SK-N-SH (cell line): ENCODE measurements around the gene HTR3A. TPM values are rescaled to one million over a fixed set of nuclear protein-coding genes. Genes with fewer than 3 reads are reported as not detected.

Experiments used
- CTCF ChIA-PET: fragments of 300-600, 350-600 bp; formaldehyde crosslinking; extraction: SDS; loops from one replicate; lab custom pipeline; 2021; lab: Yijun Ruan, JAX
- POLR2A ChIA-PET: fragments of 350-600 bp; sonication (Branson Sonifier 250); formaldehyde crosslinking; extraction: SDS; loops from one replicate; lab custom pipeline; 2020; ENCODE audit warnings: antibody characterized with exemption, inconsistent platforms; lab: Yijun Ruan, JAX
- DNase-seq: peaks from one replicate; pipeline ENCODE4 v3.0.0; 2012
- H2AFZ ChIP-seq: fragments of 200-600 bp; sonication (generic); 2 replicates; pipeline ENCODE4 v1.8.1; 2016; ENCODE audit warnings: antibody characterized with exemption, mild to moderate bottlenecking, low read depth
- H3F3A ChIP-seq: fragments of 200-600 bp; sonication (generic); replicated peaks from 2 replicates; pipeline ENCODE3; 2016; ENCODE audit warnings: antibody characterized with exemption, mild to moderate bottlenecking; ENCODE audit not compliant: insufficient read depth
- H3K27ac ChIP-seq, 2 experiments: fragments of 200-500 bp in 1 of 2; fragments of 200-600 bp in 1 of 2; sonication (Bioruptor generic) in 1 of 2; sonication (generic), shearing (Covaris generic) in 1 of 2; 2 replicates each; pipeline versions ENCODE4 v1.5.1 to v1.6.1; 2014 to 2016; ENCODE audit warnings: low read depth in 2 of 2, inconsistent platforms in 1 of 2, low read length in 1 of 2, mild to moderate bottlenecking in 1 of 2, mixed read lengths in 1 of 2
- H3K27me3 ChIP-seq: fragments of 200-600 bp; sonication (generic), shearing (Covaris generic); 2 replicates; pipeline ENCODE4 v1.6.1; 2016; ENCODE audit warnings: mixed run types; ENCODE audit not compliant: insufficient read depth
- H3K36me3 ChIP-seq, 2 experiments: fragments of 200-500 bp in 1 of 2; fragments of 200-600 bp in 1 of 2; sonication (Bioruptor generic) in 1 of 2; sonication (generic) in 1 of 2; replicated peaks in 1 of 2; 2 replicates each; pipeline versions ENCODE3 to v1.5.1; 2014 to 2016; ENCODE audit warnings: low read length in 1 of 2, mild to moderate bottlenecking in 1 of 2; ENCODE audit not compliant: insufficient read depth in 2 of 2, control insufficient read depth in 1 of 2
- H3K4me1 ChIP-seq, 2 experiments: fragments of 200-500 bp in 1 of 2; fragments of 200-600 bp in 1 of 2; sonication (Bioruptor generic) in 1 of 2; sonication (generic), shearing (Covaris generic) in 1 of 2; 2 replicates each; pipeline versions ENCODE4 v1.5.1 to v1.6.1; 2014 to 2016; ENCODE audit warnings: low read depth in 1 of 2, low read length in 1 of 2, mixed run types in 1 of 2; ENCODE audit not compliant: insufficient read depth in 2 of 2, control insufficient read depth in 1 of 2
- H3K4me2 ChIP-seq: fragments of 200-600 bp; sonication (generic), shearing (Covaris generic); 2 replicates; pipeline ENCODE4 v1.6.1; 2017; ENCODE audit warnings: mixed run types
- H3K4me3 ChIP-seq, 2 experiments: fragments of 200-500 bp in 1 of 2; fragments of 200-600 bp in 1 of 2; sonication (Bioruptor generic) in 1 of 2; sonication (generic), shearing (Covaris generic) in 1 of 2; 2 replicates each; pipeline versions ENCODE4 v1.5.1 to v1.8.1; 2014 to 2016; ENCODE audit warnings: low read depth in 2 of 2, inconsistent platforms in 1 of 2, low read length in 1 of 2, mild to moderate bottlenecking in 1 of 2, mixed read lengths in 1 of 2, moderate library complexity in 1 of 2
- H3K79me2 ChIP-seq: fragments of 200-600 bp; sonication (generic); 2 replicates; pipeline ENCODE4 v1.8.1; 2017; ENCODE audit warnings: mild to moderate bottlenecking; ENCODE audit not compliant: insufficient read depth
- H3K9ac ChIP-seq: fragments of 200-600 bp; sonication (generic); 2 replicates; pipeline ENCODE4 v1.6.1; 2017; ENCODE audit warnings: mixed run types
- H3K9me2 ChIP-seq: fragments of 200-600 bp; sonication (generic); 2 replicates; pipeline ENCODE4 v1.6.1; 2017; ENCODE audit warnings: mixed run types
- H3K9me3 ChIP-seq: fragments of 200-600 bp; sonication (generic); 2 replicates; pipeline ENCODE4 v1.6.1; 2017; ENCODE audit warnings: mixed run types, mild to moderate bottlenecking, moderate library complexity
- H4K20me1 ChIP-seq: fragments of 200-600 bp; sonication (generic); 2 replicates; pipeline ENCODE4 v1.6.1; 2017; ENCODE audit warnings: mild to moderate bottlenecking, mixed run types; ENCODE audit not compliant: insufficient read depth
- CTCF ChIP-seq: fragments of 200-600 bp; sonication (generic); IDR thresholded peaks from 2 replicates; pipeline ENCODE4 v1.6.1; 2017; ENCODE audit warnings: antibody characterized with exemption, mild to moderate bottlenecking, moderate library complexity
- ELF1 ChIP-seq: IDR thresholded peaks from 2 replicates; pipeline ENCODE4 v1.4.0; 2012
- EP300 ChIP-seq, 2 experiments: IDR thresholded peaks; 2 replicates each; pipeline versions ENCODE4 v1.4.0 to v1.6.1; 2012; ENCODE audit warnings: borderline replicate concordance in 1 of 2, low read depth in 1 of 2, low read length in 1 of 2
- FOSL2 ChIP-seq: IDR thresholded peaks from 2 replicates; pipeline ENCODE4 v1.4.0; 2012; ENCODE audit warnings: low read depth, mild to moderate bottlenecking, moderate library complexity, borderline replicate concordance
- FOXJ3 ChIP-seq: sonication (generic); formaldehyde crosslinking; IDR thresholded peaks from 2 replicates; pipeline ENCODE4 v1.5.1; 2020; ENCODE audit warnings: mild to moderate bottlenecking, missing genetic modification reagents
- FOXM1 ChIP-seq: IDR thresholded peaks from 2 replicates; pipeline ENCODE4 v1.4.0; 2012; ENCODE audit warnings: low read depth, mild to moderate bottlenecking
- MAX ChIP-seq: IDR thresholded peaks from 2 replicates; pipeline ENCODE4 v1.4.0; 2012; ENCODE audit warnings: low read depth
- MEF2A ChIP-seq: IDR thresholded peaks from 2 replicates; pipeline ENCODE4 v1.4.0; 2012; ENCODE audit warnings: low read depth, borderline replicate concordance
- NFIC ChIP-seq: IDR thresholded peaks from 2 replicates; pipeline ENCODE4 v1.4.0; 2012; ENCODE audit warnings: borderline replicate concordance
- NRF1 ChIP-seq: IDR thresholded peaks from 2 replicates; pipeline ENCODE4 v1.6.1; 2012; ENCODE audit warnings: low read depth, mild to moderate bottlenecking, low read length
- POLR2AphosphoS5 ChIP-seq: IDR thresholded peaks from 2 replicates; pipeline ENCODE4 v1.6.1; 2012; ENCODE audit warnings: low read depth, low read length
- RAD21 ChIP-seq: IDR thresholded peaks from 2 replicates; pipeline ENCODE4 v1.6.1; 2012; ENCODE audit warnings: mild to moderate bottlenecking, low read length
- REST ChIP-seq: IDR thresholded peaks from 2 replicates; pipeline ENCODE4 v1.6.1; 2012; ENCODE audit warnings: mild to moderate bottlenecking, low read depth, low read length, moderate library complexity
- RFX5 ChIP-seq: IDR thresholded peaks from 2 replicates; pipeline ENCODE4 v1.6.1; 2012; ENCODE audit warnings: mild to moderate bottlenecking, improper control_type of control experiment, low read length
- RXRA ChIP-seq: IDR thresholded peaks from 2 replicates; pipeline ENCODE4 v1.4.0; 2012; ENCODE audit warnings: low read depth, mild to moderate bottlenecking, borderline replicate concordance
- TAF1 ChIP-seq: IDR thresholded peaks from 2 replicates; pipeline ENCODE4 v1.6.1; 2012; ENCODE audit warnings: low read depth, mild to moderate bottlenecking, low read length, moderate library complexity, borderline replicate concordance
- TCF12 ChIP-seq: IDR thresholded peaks from 2 replicates; pipeline ENCODE4 v1.4.0; 2012
- USF1 ChIP-seq: IDR thresholded peaks from 2 replicates; pipeline ENCODE4 v1.4.0; 2012; ENCODE audit warnings: low read depth, borderline replicate concordance
- ZBTB33 ChIP-seq: IDR thresholded peaks from 2 replicates; pipeline ENCODE4 v1.4.0; 2012; ENCODE audit warnings: low read depth, borderline replicate concordance
- WGBS: methylation state at CpG from one replicate; pipeline ENCODE4 v1.1.6; 2017; ENCODE audit warnings: low lambda C conversion rate; 5-methylcytosine and 5-hydroxymethylcytosine counted together
- polyA plus RNA-seq, 3 experiments: library from polyadenylated mRNA; depleted of rRNA; stranded (reverse); fragments of >200 nt; gene quantifications; 2 replicates each; pipeline ENCODE4 v1.2.3, GENCODE V29; 2012

HTR3A gene
- polyA plus RNA-seq, 1 of the 3 experiments (the other 2 are of a cell fraction) = not detected

GRCh38 chr11:114010931-114011330, 36.0 kb downstream of the HTR3A start (continued):
- no peak for TF ChIP-seq RXRA
- no peak for TF ChIP-seq EP300 (IDR thresholded peaks at IDR 0.05; ENCODE audit: borderline replicate concordance in 1 of 2, low read depth in 1 of 2, low read length in 1 of 2)
- no peak for TF ChIP-seq RAD21
- TF ChIP-seq ELF1 = no peak
- no peak for TF ChIP-seq TCF12

GRCh38 chr11:114011443-114011842, 36.5 kb downstream of the HTR3A start:
- no peak overlapping the region for H3K9ac ChIP-seq
- no peaks in the 10 kb centered on the region for H3K4me1 ChIP-seq
- no peaks in the 10 kb centered on the region for H4K20me1 ChIP-seq
- H3K9me2 ChIP-seq = no peaks in the 10 kb centered on the region
- WGBS = 38% methylated on average over 2 of the region's 2 CpGs
- no peak for TF ChIP-seq FOXJ3 (CRISPR knock-in tag)
- TF ChIP-seq FOSL2 = no peak
- TF ChIP-seq ZBTB33 = no peak
- no peak for TF ChIP-seq TAF1
- no peak for TF ChIP-seq RXRA
- no peak for TF ChIP-seq FOXM1
- no peak for TF ChIP-seq NRF1
- no peak for TF ChIP-seq MAX
- no peak for TF ChIP-seq MEF2A
- TF ChIP-seq RFX5 = no peak
- H3F3A ChIP-seq = no peaks in the 10 kb centered on the region
- no peak overlapping the region for H3K4me3 ChIP-seq
- ChIA-PET POLR2A (no interaction called here), CTCF (interaction anchor here (1.4 kb wide), 1 partner anchor 24 kb away, joined by 4 read pairs; no protein-coding TSS in a partner anchor)
- no peaks in the 10 kb centered on the region for H3K36me3 ChIP-seq
- no peak overlapping the region for H2AFZ ChIP-seq
- no peak overlapping the region for H3K27ac ChIP-seq
- H3K79me2 ChIP-seq = no peaks in the 10 kb centered on the region
- no peak for DNase-seq
- H3K9me3 ChIP-seq = no peaks in the 10 kb centered on the region
- H3K27me3 ChIP-seq = no peaks in the 10 kb centered on the region
- H3K4me2 ChIP-seq = no peak overlapping the region

- no peaks in the 10 kb centered on the region for H3K4me1 ChIP-seq
- H3F3A ChIP-seq = peaks cover 9% of the 10 kb centered on the region
- CTCF ChIA-PET = interaction anchor here (0.8 to 5.8 kb wide), 4 partner anchors 12 to 246 kb away, joined by 3 to 53 read pairs (median 4); no protein-coding TSS in a partner anchor
- WGBS = 17% methylated on average over 3 of the region's 6 CpGs
- no peaks in the 10 kb centered on the region for H3K79me2 ChIP-seq
- no peaks in the 10 kb centered on the region for H3K27me3 ChIP-seq
- POLR2A ChIA-PET = no interaction called here
- 0 out of 2 replicates have a peak, but pooled peaks cover 5% of the 10 kb centered on the region for H4K20me1 ChIP-seq
- no peak overlapping the region for H3K9ac ChIP-seq
- H3K4me3 ChIP-seq = no peak overlapping the region
- DNase-seq = no peak
- H3K9me2 ChIP-seq = no peaks in the 10 kb centered on the region
- no peaks in the 10 kb centered on the region for H3K36me3 ChIP-seq
- H3K9me3 ChIP-seq = no peaks in the 10 kb centered on the region
- no peak overlapping the region for H3K27ac ChIP-seq
- H2AFZ ChIP-seq = no peak overlapping the region
- H3K4me2 ChIP-seq = no peak overlapping the region
- TF ChIP-seq CTCF (no peak), TCF12 (no peak), USF1 (no peak), POLR2AphosphoS5 (no peak), NFIC (no peak), REST (no peak)
Measured at GRCh38 chr11:114015117-114015516, 40.2 kb downstream of the HTR3A start.
